ENCODE data around the gene LST1. TPM values are rescaled to one million over a fixed set of nuclear protein-coding genes. Genes with fewer than 3 reads are reported as not detected.
"Not testable (repeated sequence)": the region's sequence is repeated elsewhere in the genome, so short reads cannot be mapped to it uniquely, and the experiment has no call there.

LST1 gene
- total RNA-seq, 2 experiments from 2014 or later: 3.0 to 4.2 TPM

GRCh38 chr6:31551371-31551770, 34.7 kb upstream of the LST1 start:
- not testable (repeated sequence) for H3K9me2 ChIP-seq (ENCODE audit: insufficient read depth, low read length); H4K20me1 ChIP-seq (ENCODE audit: insufficient read depth, low read length); H2AFZ ChIP-seq (ENCODE audit: low read length); H3K9me3 ChIP-seq (ENCODE audit: low read length); H3K27ac ChIP-seq (ENCODE audit: low read depth, low read length, poor library complexity, severe bottlenecking); H3K4me3 ChIP-seq (ENCODE audit: low read depth, low read length, poor library complexity, severe bottlenecking); BruUV-seq (replicated peaks)
- Histone ChIP-seq H3K4me1 (ENCODE audit: insufficient read depth, low read length, poor library complexity, severe bottlenecking) (peaks cover 46% of the 10 kb centered on the region), H3K79me2 (ENCODE audit: insufficient read depth, low read depth, low read length) (peaks cover 16% of the 10 kb centered on the region), H3K4me2 (ENCODE audit: low read length) (0 out of 2 replicates have a peak overlapping the region, but pooled peaks have one; percentile 24), H3K36me3 (ENCODE audit: insufficient read depth, low read length) (peaks cover 43% of the 10 kb centered on the region)
- peak; percentile 81 for TF ChIP-seq CTCF (conservative IDR thresholded peaks at IDR 0.05; ENCODE audit: low read length)
- CTCF ChIA-PET (ENCODE audit: unreplicated experiment): interaction anchor here (0.7 to 2.5 kb wide), 7 partner anchors 9 to 47 kb away, joined by 3 to 32 read pairs (median 4); partner anchors contain the start of gene NCR3
- intact Hi-C loops (cut with micrococcal nuclease; ENCODE audit: unreplicated experiment): loop anchor here (1.0 kb wide), 1 partner anchor 47 kb away; no protein-coding TSS in a partner anchor
- DNase-seq (ENCODE audit: low spot score): peak; percentile 67
- POLR2A ChIA-PET: interaction anchor here (0.8 to 3.2 kb wide), 9 partner anchors 9 to 109 kb away, joined by 3 to 34 read pairs (median 4); partner anchors contain the start of genes BAG6 and C6orf47

GRCh38 chr6:31556307-31556706, 29.8 kb upstream of the LST1 start:
- BruUV-seq (replicated peaks): no TSS peak
- TF ChIP-seq CTCF (conservative IDR thresholded peaks at IDR 0.05; ENCODE audit: low read length): no peak
- no peak for TF ChIP-seq EZH2phosphoT487 (IDR thresholded peaks at IDR 0.05; ENCODE audit: borderline replicate concordance, low read depth, low read length)
- H3K4me2 ChIP-seq (ENCODE audit: low read length): peak overlapping the region; percentile 36; the same call in 1 of the 2 replicates

More at GRCh38 chr6:31556307-31556706, 29.8 kb upstream of the LST1 start:
- intact Hi-C loops (cut with micrococcal nuclease; ENCODE audit: unreplicated experiment): no loop called here
- H3K4me3 ChIP-seq (ENCODE audit: low read depth, low read length, poor library complexity, severe bottlenecking): no peak overlapping the region
- CTCF ChIA-PET (ENCODE audit: unreplicated experiment): interaction anchor here (0.5 to 1.4 kb wide), 3 partner anchors 18 to 62 kb away, joined by 3 to 4 read pairs (median 3); no protein-coding TSS in a partner anchor
- H3K9me3 ChIP-seq (ENCODE audit: low read length): no peaks in the 10 kb centered on the region
- H3K79me2 ChIP-seq (ENCODE audit: insufficient read depth, low read depth, low read length): no peaks in the 10 kb centered on the region
- H3K36me3 ChIP-seq (ENCODE audit: insufficient read depth, low read length): peaks cover 45% of the 10 kb centered on the region
- H3K9me2 ChIP-seq (ENCODE audit: insufficient read depth, low read length): no peaks in the 10 kb centered on the region
- no peaks in the 10 kb centered on the region for H4K20me1 ChIP-seq (ENCODE audit: insufficient read depth, low read length)
- peaks cover 65% of the 10 kb centered on the region for H3K4me1 ChIP-seq (ENCODE audit: insufficient read depth, low read length, poor library complexity, severe bottlenecking)
- H2AFZ ChIP-seq (ENCODE audit: low read length): no peak overlapping the region
- no peak for DNase-seq (ENCODE audit: low spot score)
- H3K27ac ChIP-seq (ENCODE audit: low read depth, low read length, poor library complexity, severe bottlenecking): no peak overlapping the region
- POLR2A ChIA-PET: no interaction called here

Measured in OCI-LY7 (cell line).